Activated T-helper 9 cell treated with anti-CD3 and anti-CD28 coated beads, Interleukin-2, amount 50 U/mL, for 16 hours (primary cell): Measurements from ENCODE around the gene ALPI.
A peak's percentile ranks its signal among the peaks of the same experiment; 100 is the strongest.
"Not testable (repeated sequence)": the region's sequence is repeated elsewhere in the genome, so short reads cannot be mapped to it uniquely, and the experiment has no call there.

Source experiments
- DNase-seq: peaks from one replicate; pipeline ENCODE4 v3.0.0-alpha.2; 2020; ENCODE audit warnings: low read depth

The ALPI gene

DNA sequence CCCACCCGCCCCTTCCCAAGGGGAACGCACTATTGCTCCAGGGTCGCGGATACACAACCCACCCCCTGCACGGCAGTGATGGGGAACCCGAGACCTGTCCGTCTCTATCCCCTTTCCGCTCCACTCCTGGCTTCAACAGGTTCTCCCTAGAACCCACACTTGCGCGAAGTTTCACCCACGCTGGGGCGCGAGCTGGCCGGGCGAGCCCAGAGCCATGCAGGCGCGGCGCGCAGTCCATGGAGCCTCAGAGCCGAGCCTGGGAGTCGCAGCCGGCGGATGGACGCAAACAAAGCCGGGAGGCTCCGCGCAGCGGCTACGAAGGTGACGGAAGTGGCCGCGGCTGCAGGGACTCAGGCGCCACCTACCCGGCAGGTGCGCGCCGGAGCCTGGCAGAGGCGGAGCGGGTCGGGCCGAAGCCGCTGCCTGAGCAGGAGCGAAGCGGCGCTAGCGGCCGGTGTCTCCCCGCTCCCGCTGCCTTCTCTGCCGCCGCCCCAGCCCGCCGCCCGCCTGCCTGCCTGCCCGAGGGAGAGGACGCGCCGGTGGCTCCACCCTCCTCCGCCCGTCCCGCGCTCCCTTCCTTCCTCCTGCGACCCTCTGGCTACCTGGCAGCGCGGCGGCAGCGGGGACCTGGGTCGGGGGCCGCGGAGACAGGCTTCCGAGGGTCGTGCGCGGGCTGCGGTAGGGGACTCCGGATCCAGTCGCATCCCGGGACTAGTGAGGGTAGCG, 35.3 kb upstream of the ALPI start:
- no peak for DNase-seq

DNA sequence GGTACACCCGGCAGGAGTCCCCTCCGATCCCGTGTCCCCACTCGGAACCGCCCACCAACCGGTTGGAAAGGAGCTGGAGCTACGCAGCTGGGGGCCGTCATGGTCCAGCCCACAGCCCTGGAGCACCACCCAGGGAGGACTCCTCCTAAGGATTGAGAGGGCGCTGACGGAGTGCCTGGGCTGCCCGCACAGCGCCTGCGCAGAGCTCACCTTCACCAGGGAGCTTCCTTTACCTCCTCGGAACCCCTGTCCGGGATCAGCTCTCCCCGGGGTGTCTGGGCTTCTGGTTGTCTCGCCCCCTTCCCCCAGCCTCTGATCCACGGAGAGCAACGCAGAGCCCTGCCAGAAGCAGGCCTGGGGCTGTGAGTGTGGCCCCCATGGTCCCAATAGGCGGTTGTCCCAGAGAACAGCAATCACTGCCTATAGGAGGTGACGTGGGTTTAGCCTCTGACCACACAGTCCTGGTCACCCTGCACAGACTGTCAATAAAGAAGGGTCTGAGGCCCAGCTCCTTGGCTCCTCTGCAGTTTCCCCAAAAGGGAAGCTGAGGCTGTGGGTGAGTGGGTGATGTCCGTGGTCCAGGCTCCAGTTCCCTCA, 34.7 kb upstream of the ALPI start:
- no peak for DNase-seq

DNA sequence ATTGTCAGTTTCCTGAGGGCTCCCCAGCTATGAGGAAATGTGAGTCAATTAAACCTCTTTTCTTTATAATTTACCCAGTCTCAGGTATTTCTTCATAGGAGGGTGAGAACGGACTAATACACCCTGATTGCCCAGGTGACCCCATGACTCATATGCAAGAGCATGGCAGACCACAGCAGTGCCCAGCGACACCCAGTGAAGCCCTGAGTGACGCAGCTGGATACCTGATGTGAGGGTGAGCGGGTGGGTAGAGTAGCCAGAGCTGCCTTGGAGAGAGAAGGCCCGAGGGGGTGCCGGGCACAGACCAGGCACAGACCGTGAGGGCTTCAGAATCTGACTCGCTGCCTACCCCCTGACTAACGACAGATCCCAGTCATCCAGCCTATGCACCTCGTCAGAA, 33.9 kb upstream of the ALPI start:
- DNase-seq, result no peak

DNA sequence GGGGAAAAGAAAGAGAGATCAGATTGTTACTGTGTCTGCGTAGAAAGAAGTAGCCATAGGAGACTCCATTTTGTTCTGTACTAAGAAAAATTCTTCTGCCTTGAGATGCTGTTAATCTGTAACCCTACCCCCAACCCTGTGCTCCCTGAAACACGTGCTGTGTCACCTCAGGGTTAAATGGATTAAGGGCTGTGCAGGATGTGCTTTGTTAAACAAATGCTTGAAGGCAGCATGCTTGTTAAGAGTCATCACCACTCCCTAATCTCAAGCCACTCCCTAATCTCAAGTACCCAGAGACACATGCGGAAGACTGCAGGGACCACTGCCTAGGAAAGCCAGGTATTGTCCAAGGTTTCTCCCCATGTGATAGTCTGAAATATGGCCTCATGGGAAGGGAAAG, 33.0 kb upstream of the ALPI start:
- DNase-seq, result not testable (repeated sequence)

DNA sequence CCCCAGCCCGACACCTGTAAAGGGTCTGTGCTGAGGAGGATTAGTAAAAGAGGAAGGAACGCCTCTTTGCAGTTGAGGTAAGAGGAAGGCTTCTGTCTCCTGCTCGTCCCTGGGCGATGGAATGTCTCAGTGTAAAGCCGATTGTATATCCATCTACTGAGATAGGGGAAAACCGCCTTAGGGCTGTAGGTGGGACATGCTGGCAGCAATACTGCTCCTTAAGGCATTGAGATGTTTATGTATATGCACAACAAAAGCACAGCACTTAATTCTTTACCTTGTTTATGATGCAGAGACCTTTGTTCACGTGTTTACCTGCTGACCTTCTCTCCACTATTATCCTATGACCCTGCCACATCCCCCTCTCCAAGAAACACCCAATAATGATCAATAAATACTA, 32.5 kb upstream of the ALPI start:
- DNase-seq, result not testable (repeated sequence)

DNA sequence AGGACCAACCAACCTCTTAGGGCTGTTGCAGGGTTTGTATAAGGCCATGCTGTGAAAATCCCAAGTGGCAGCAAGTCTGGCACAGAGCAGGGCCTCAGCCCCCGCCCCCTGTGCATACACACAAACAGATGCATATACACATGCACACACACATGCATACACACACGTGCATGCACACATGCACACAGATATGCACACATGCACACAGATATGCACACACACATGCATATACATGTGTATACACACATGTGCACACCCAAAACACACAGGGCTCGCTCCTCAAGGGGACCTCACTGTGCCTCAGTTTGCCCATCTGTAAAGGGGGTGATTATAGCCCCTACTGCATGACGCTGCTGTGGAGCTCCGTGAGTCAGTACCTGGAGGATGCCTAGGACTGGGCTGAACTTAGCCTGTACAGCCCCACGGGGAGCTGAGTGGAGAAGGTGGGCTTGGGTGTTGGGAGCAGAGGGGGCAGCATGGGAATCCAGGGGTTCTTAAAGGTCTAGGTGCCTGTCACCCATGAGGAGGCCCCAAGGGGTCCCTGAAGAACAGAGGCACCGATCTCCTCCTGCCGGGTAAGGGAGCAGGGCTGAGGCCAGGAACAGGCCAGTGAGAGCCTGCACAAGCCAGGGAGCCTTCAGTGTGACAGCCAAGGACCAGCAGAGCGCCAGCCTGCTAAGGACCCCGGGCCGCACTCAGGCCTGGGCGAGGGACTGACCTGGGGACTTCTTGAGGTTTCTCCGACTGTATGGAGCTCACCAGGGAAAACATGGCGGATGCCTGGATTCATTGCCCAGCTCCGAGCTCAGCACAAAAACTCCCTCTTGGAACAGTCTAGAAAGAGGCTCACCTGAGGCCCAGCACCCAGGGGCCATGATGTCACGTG, 24.0 kb upstream of the ALPI start:
- DNase-seq, result no peak

DNA sequence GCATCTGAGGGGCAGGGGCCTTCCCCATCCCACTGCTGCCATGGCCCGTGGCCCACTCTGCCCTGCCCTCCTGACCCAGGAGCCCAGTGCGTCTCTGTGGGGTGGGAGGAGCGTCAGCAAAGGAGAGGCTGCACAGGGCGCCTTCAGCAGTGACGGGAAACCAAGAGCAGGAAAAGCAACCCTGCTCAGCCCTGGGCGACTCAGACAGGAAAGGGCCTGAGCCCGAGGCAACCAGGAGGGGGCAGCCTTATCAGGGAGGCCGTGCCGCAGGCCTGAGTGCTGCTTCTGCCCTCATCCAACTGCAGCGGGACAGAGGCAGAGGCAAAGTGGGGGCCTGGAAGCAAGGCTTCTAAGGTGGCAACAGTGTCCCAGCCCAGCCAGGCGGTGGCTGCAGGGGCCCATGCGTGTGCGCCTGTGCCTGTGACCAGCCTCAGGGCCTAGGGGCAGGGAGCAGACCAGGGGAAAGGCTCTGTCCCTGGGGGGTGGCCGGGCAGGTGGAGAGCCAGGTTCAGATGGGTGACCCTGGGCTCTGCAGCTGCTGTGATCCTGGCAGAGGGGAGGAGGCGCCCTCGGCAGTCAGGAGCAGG, 23.3 kb upstream of the ALPI start:
- DNase-seq, result no peak

DNA sequence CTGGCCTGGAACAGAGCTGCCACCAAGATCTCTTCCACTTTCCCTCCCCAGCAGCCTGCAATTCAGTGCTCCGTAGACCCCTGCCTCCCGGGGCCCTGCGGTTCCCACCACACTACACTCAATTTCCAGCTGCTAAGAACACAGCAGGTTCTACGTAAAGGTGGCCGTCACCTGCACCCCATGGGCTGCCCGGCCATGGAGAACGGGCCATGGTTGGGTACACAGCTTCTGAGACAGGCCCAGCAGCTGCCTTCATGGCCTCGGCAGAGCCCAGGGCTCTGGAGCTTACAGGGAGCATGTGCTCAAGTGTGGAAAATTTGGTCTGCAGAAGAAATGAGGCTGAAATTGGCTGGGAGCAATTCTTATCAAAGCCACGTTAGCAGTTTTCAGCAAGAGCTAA, 22.3 kb upstream of the ALPI start:
- DNase-seq, result not testable (repeated sequence)

DNA sequence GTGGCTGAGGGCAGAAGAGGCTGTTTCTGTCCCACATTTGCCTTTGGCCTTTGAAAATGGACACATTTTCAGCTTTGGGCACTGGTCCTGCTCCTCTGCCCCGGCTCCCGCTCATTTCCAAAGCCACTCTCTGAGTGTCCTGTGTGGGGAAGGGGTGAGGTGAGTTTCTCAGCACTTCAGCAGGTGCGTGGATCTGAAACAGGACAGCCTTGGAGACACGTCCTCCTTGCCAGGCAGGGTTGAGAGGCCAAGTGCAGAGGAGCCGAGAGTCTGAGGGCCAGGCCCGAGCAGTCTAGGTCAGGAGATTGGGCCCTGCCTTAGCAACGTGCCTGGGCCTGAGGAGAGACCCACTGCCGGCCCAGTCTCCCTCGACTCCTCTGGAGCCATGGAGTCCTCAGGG, 21.9 kb upstream of the ALPI start:
- DNase-seq, result no peak

DNA sequence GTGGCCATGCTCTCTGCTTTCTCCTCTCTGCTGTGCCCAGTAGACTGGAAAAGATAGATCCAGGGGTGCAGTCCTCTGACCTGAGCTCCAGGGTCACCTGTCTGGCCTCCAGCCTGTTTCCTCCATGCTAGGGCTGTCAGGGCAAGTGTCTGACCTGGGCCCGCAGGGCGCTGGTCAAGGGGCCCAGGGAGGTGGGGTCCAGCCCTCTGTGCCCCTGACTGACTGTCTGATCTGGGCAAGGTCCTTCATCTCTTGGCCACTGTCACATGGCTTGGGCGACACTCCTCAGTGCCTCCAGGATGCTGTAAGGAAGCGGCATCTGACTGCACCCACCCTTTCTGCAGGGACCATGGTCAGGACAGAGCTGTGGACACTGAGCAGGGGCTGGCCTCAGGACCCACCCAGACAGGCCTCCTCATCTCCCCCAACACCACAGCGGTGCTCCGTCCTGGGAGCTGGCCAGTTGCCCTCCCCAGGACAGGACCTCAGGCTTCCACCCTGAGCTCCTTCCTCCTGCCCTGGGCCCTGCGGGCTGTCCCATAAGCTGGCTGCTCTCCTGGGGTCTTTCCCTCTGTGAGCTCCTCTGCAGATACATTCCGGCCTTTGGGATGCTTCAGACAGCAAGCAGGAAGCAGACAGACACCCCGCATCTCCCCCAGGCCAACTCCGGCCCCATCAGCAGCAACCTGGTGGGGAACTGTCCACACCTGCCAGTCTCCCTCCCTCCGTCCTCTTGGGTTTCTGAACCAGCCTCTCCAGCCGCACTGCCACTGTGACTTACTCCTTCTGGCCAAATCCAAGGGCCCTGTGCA, 21.2 kb upstream of the ALPI start:
- no peak for DNase-seq

DNA sequence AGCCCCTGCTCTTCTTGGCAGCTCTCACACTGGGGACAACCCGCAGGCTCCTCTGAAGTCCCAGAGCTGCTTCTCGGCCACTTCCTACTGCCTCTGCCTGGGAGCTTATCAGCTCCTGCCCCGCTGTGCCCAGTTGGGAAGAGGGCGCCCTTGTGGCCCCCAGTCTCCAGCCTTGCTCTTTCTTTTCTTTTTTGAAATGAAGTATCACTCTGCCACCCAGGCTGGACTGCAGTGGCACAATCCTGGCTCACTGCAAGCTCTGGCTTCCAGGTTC, 20.6 kb upstream of the ALPI start:
- no peak for DNase-seq

DNA sequence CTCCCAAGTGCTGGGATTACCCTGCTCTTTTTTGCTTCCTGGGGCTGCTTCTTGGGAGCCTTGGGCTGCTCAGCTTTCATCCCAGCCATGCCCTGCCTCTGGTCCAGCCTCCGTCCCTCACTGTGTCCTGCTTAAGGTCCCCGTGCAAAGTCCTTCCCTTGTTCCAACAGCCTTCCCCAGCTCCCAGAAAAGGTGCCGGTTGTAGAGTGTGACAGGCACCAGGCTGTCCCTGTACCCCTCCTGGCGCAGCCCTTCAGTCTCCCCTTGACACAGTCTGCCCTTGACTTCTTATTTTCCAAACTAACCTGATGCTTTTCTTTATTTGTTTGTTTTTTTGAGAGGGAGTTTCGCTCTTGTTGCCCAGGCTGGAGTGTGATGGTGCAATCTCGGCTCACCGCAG, 20.1 kb upstream of the ALPI start:
- no peak for DNase-seq

DNA sequence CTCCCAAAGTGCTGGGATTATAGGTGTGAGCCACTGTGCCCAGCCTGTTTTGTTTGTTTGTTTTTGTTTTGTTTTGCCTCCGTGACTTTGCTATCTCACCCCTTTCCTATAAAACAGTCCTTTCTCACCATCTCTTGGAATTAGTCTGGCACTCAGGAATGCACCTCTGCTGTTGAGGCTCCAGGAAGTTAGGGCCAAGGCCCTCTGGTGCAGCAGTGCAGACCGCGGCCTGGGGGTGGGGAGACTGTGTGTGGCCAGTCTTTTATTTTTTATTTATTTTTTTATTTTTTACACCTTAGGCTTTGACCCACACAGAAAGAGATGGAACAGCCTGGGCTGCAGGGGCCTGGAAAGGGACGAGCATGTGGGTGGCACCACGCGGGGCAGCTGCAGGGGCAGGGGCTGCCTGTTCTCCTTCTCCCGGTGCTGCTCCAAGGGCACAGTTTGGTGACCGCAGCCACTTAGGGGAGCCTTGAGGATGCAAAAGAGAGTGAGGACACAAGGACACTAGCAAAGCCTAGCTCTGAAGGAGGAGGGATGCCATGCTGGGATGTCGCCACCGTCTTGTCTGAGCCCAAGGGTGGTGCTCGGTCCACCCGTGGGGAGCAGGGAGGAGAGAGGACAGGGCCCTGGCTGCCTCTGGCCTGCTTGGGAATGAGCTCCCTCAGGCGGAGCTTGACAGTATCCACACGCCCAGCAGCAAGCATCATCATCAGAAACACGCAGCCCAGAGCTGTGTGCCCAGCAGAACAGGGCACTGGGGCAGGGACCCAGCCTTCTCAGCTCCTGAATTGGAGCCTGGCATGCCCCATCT, 19.4 kb upstream of the ALPI start:
- no peak for DNase-seq

DNA sequence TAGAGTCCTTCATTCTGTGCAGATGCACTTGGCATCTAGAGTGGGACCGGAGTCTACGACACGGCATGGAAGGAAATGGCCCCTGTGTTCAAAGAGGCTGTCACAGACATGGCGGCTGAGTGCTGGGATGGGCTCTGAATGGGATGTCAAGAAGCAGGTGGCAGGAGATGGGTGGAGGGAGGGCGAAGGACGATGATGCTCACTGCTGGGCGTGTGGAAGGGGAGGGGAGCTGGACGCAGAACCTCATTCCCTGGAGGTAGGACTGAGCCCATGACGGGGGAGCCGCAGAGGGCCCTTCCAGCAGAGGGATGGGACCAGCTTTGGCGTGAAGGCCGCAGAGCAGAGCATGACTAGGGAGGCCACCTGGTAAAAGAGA, 18.8 kb upstream of the ALPI start:
- DNase-seq, result no peak

DNA sequence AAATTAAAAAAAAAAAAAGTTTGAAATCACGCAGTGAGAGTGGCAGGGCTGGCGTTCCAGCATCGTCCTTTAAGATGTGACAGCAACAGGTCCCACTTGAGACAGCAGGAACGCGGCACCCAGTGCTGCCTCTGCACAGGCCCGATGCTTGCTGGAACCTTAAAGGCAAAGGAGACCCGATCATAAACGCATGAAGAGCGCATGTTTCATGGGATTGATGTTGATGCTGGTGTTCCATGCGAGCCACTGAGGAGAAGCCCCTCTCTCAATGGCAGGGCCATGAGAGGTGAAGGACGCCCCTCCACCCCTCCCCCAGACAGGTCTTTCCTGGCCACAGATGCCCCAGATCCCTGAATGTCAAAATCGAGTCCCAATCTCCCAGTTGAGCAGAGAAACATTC, 17.9 kb upstream of the ALPI start:
- no peak for DNase-seq

DNA sequence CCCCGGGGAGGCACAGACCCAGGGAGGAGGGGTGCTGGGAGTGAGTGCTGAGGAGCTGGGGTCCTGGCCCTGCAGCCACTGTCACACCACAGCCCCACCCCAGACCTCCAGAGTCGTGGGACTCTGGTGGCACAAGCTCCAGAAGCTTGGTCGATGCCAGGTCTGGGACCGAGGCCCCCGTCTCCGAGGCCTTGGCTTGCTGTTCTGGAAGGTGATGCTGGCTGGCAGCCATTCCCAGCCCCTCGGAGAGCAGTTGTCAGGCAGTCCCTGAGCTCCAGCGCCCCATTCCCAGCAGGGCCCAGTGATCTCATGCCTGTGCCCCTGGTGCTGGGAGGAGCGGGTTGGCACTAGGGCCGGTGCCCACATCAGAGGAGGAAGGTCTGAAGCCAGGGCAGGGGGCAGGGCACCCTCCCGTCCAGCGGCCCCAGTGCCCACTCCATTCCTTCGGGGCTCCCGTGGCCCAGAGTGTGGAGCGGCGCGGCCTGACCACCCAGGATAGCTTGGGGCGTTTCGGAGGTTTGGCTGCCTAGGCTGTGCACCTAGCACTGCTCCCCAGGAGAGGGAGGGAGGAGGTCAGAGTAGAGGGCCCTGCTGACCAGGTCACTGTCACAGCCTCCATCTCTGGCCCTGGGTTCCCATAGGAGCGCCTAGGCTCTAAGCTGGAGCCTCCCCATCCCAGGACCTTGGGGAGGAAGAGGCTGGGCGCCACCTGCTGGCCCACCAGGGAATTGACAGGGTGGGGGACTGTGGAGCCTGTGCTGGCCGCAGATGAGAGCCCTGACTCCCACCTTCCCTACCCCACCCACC, 16.8 kb upstream of the ALPI start:
- DNase-seq, result peak; percentile 20

DNA sequence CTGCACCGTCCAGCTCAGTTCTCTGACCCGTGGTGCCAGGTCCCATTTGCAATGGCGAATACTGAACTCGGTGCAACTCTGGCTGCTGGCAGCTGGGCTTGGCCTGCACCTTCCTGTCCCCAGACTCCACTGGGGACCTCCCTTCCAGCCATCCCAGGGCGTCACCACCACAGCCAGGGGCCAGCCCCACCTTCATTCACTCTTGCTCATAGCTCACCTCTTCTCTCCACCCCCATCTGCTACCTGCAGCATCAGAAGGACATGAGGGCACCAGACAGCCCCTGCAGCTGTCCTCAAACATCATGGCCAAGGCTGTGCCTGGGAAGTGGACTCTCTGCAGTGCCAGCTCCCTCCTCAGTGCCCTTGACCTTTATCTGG, 16.2 kb upstream of the ALPI start:
- DNase-seq, result no peak

DNA sequence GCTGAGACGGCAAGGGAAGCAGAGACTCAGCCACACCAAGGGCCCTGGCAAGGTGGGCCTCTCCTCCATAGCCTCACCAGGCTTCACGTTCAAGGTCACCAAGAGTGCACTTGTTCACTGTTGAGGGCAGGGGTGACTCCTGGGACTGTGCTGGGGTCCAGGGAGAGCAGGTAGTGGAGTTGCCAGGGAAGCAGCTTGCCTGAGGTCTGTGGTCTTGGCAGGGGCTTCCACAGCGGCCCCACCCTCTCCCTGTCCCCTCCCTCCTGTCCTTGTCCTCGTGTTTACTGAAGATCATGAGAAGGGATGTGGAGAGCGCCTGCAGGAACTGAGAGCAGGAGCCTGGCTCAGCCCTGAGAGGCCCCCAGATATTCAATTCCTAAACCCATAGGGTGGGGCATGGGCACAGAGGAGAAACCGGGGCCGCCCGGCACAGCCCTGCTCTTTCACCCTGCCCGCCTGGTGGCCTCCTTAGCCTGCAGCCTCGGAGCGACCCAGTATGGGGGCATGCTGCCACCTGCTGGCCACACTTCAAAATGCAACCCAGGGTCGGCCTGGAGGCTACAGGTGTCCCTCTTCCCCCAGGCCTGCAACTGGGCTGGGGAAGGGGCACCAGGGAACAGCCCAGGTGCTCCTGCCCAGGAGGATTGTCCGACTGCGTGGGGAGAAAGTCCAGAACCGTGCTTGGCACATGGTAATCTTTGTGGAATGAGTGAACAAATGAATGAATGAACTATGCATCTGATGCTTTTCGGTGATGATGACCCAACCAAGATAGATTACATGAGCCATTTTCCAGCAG, 15.5 kb upstream of the ALPI start:
- DNase-seq, result peak; percentile 73

DNA sequence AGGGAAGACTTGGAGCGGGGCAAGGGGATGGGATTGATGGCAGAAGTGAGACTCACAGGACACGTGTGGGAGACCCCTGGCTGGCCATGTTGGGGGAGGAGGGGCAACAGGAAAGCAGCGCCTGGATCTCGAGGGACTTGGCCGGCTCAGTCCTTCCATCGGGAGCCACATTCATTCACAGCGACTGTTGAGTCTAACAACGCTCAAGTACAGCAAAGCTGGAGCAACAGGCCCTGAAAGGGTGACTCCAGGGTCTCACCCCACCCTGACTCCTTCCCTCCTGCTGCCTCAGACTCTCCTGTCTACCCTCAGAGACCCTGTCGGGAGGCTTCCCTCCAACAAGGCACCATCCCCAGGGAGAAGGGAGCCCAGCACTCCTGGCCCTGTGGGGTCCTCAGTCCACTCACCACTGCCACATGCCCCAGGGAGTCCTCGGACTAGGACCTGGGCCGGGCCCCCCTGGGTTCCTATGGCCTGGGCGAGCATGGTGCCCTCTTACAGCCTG, 14.8 kb upstream of the ALPI start:
- no peak for DNase-seq
